Measurements from ENCODE around the gene PCA3. TPM values are rescaled to one million over a fixed set of nuclear protein-coding genes. Genes with fewer than 3 reads are reported as not detected.

Gene PCA3
- total and polyA plus RNA-seq, 2 donors (not counting 1 experiment from before 2014, with no cell fraction given) = not detected

GRCh38 chr9:76756268-76756640 is 8.0 kb upstream of the PCA3 start:
- Histone ChIP-seq H3K4me2 (ENCODE audit: extremely low read depth, insufficient read depth, low read length) (no peak overlapping the region), H3K4me3 (replicated peaks in 1 of 4; ENCODE audit: control extremely low read depth in 1 of 4, insufficient read depth in 1 of 4, low read depth in 3 of 4, low read length in 4 of 4) (no peak overlapping the region), H3K36me3 (ENCODE audit: control insufficient read depth, insufficient read depth, low read length) (no peaks in the 10 kb centered on the region), H4K20me1 (ENCODE audit: control insufficient read depth, extremely low read depth, insufficient read depth, low read length) (peaks cover 1% of the 10 kb centered on the region), H2AFZ (ENCODE audit: low read length) (no peak overlapping the region), H3K9ac (ENCODE audit: insufficient read depth, low read length) (no peak overlapping the region), H3K27me3 (ENCODE audit: control insufficient read depth, insufficient read depth, low read length) (no peaks in the 10 kb centered on the region), H3K27ac (ENCODE audit: insufficient read depth, low read length) (no peak overlapping the region), H3K79me2 (ENCODE audit: control insufficient read depth, insufficient read depth, low read length) (no peaks in the 10 kb centered on the region), H3K4me1 (ENCODE audit: control insufficient read depth, extremely low read depth, insufficient read depth, low read length) (no peaks in the 10 kb centered on the region), H3K9me3 (ENCODE audit: control insufficient read depth, insufficient read depth, low read depth, low read length) (no peaks in the 10 kb centered on the region)
- TF ChIP-seq EZH2 (IDR thresholded peaks at IDR 0.05; ENCODE audit: low read length, missing control alignments) = no peak
- peak in 1 of 2 donors; percentile 38 for TF ChIP-seq CTCF (conservative IDR thresholded peaks at IDR 0.05 in 1 of 2, IDR thresholded peaks at IDR 0.05 in 1 of 2; ENCODE audit: low read depth in 1 of 2, low read length in 2 of 2)
- peak; percentile 26 to 49 for DNase-seq (ENCODE audit: low read depth in 2 of 2)

GRCh38 chr9:76756941-76757673 is 7.1 kb upstream of the PCA3 start:
- DNase-seq (ENCODE audit: low read depth in 2 of 2) = no peak
- no peaks in the 10 kb centered on the region for H3K4me1 ChIP-seq (ENCODE audit: control insufficient read depth, extremely low read depth, insufficient read depth, low read length)
- no peaks in the 10 kb centered on the region for H3K36me3 ChIP-seq (ENCODE audit: control insufficient read depth, insufficient read depth, low read length)
- no peak overlapping the region for H3K9ac ChIP-seq (ENCODE audit: insufficient read depth, low read length)
- no peak overlapping the region for H3K4me3 ChIP-seq (replicated peaks in 1 of 4; ENCODE audit: control extremely low read depth in 1 of 4, insufficient read depth in 1 of 4, low read depth in 3 of 4, low read length in 4 of 4)
- no peak overlapping the region for H3K4me2 ChIP-seq (ENCODE audit: extremely low read depth, insufficient read depth, low read length)
- H3K9me3 ChIP-seq (ENCODE audit: control insufficient read depth, insufficient read depth, low read depth, low read length) = no peaks in the 10 kb centered on the region
- no peak overlapping the region for H2AFZ ChIP-seq (ENCODE audit: low read length)
- H3K79me2 ChIP-seq (ENCODE audit: control insufficient read depth, insufficient read depth, low read length) = no peaks in the 10 kb centered on the region
- H3K27ac ChIP-seq (ENCODE audit: insufficient read depth, low read length) = no peak overlapping the region
- H4K20me1 ChIP-seq (ENCODE audit: control insufficient read depth, extremely low read depth, insufficient read depth, low read length) = no peaks in the 10 kb centered on the region
- H3K27me3 ChIP-seq (ENCODE audit: control insufficient read depth, insufficient read depth, low read length) = no peaks in the 10 kb centered on the region
- TF ChIP-seq CTCF (conservative IDR thresholded peaks at IDR 0.05 in 1 of 2, IDR thresholded peaks at IDR 0.05 in 1 of 2; ENCODE audit: low read depth in 1 of 2, low read length in 2 of 2) (no peak), EZH2 (IDR thresholded peaks at IDR 0.05; ENCODE audit: low read length, missing control alignments) (no peak)

DNA sequence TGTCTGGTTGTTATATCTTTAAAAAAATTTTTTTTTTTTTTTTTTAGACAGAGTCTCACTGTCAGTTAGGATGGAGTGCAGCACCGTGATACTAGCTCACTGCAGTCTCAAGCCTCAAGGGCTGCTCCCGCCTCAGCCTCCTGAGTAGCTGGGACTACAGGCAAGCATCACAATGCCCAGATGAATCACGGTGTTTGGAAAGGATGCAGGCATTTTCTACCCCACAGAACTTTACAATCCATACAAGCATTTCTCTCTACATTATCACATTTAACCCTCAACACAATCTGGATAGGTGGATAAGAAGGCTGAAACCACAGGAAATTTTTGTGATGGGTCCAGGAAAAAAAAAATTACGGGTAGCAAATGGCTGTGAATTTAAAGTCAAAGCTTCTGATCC is 5.8 kb upstream of the PCA3 start:
- DNase-seq (ENCODE audit: low read depth in 2 of 2) = peak in 1 of 2 donors; percentile 46
- H3K4me2 ChIP-seq (ENCODE audit: extremely low read depth, insufficient read depth, low read length) = no peak overlapping the region
- no peaks in the 10 kb centered on the region for H3K4me1 ChIP-seq (ENCODE audit: control insufficient read depth, extremely low read depth, insufficient read depth, low read length)
- no peak overlapping the region for H2AFZ ChIP-seq (ENCODE audit: low read length)
- H4K20me1 ChIP-seq (ENCODE audit: control insufficient read depth, extremely low read depth, insufficient read depth, low read length) = no peaks in the 10 kb centered on the region
- H3K36me3 ChIP-seq (ENCODE audit: control insufficient read depth, insufficient read depth, low read length) = no peaks in the 10 kb centered on the region
- H3K9ac ChIP-seq (ENCODE audit: insufficient read depth, low read length) = no peak overlapping the region
- no peaks in the 10 kb centered on the region for H3K9me3 ChIP-seq (ENCODE audit: control insufficient read depth, insufficient read depth, low read depth, low read length)
- no peak for TF ChIP-seq CTCF (conservative IDR thresholded peaks at IDR 0.05 in 1 of 2, IDR thresholded peaks at IDR 0.05 in 1 of 2; ENCODE audit: low read depth in 1 of 2, low read length in 2 of 2)
- TF ChIP-seq EZH2 (IDR thresholded peaks at IDR 0.05; ENCODE audit: low read length, missing control alignments) = no peak
- H3K27me3 ChIP-seq (ENCODE audit: control insufficient read depth, insufficient read depth, low read length) = no peaks in the 10 kb centered on the region
- H3K27ac ChIP-seq (ENCODE audit: insufficient read depth, low read length) = no peak overlapping the region
- no peak overlapping the region for H3K4me3 ChIP-seq (replicated peaks in 1 of 4; ENCODE audit: control extremely low read depth in 1 of 4, insufficient read depth in 1 of 4, low read depth in 3 of 4, low read length in 4 of 4)
- no peaks in the 10 kb centered on the region for H3K79me2 ChIP-seq (ENCODE audit: control insufficient read depth, insufficient read depth, low read length)
